Urothelium cell line (cell line): ENCODE data around the gene SEC22A.

ENCODE experiments used
- DNase-seq: peaks from one replicate; pipeline ENCODE4 v3.0.0; 2011; ENCODE audit warnings: low spot score, mixed read lengths
- FAIRE-seq: peaks from 2 replicates; lab custom pipeline; 2011; peaks lifted over from hg19 to GRCh38; lab: Jason Lieb, UNC

SEC22A gene

DNA sequence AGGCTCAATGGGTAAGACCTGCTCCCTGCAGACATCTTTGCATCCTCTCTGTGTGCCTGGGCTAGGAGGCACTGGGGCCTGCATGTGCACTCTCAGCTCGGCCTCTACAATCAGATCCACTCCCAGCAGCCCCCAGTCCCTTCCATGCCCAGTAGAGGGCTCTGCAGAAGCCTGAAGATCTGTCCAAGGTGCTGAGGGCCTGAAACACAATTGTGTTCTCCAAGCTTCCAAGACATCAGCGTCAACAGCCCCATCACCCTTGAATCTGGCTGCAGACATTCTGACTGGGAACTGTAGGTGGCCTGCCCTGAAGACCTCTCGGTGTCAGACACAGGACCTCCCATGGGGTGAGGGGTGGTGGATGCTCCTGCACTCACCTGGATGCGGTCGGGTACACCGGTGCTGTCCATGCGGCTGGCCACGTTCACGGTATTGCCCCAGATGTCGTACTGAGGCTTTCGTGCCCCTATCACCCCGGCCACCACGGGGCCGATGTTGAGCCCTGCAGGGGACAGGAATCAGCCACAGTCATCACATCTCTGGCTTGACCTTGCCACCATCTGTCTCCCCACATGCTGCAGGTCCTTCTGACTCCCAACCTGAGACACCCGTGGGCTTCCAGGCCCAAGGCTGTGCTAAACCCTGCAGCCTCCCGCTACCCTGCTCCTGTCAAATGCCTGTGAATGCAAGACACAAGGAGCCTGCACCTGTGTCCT lies 84.7 kb downstream of the SEC22A start:
- peak; percentile 71 for FAIRE-seq
- DNase-seq, result peak; percentile 85

DNA sequence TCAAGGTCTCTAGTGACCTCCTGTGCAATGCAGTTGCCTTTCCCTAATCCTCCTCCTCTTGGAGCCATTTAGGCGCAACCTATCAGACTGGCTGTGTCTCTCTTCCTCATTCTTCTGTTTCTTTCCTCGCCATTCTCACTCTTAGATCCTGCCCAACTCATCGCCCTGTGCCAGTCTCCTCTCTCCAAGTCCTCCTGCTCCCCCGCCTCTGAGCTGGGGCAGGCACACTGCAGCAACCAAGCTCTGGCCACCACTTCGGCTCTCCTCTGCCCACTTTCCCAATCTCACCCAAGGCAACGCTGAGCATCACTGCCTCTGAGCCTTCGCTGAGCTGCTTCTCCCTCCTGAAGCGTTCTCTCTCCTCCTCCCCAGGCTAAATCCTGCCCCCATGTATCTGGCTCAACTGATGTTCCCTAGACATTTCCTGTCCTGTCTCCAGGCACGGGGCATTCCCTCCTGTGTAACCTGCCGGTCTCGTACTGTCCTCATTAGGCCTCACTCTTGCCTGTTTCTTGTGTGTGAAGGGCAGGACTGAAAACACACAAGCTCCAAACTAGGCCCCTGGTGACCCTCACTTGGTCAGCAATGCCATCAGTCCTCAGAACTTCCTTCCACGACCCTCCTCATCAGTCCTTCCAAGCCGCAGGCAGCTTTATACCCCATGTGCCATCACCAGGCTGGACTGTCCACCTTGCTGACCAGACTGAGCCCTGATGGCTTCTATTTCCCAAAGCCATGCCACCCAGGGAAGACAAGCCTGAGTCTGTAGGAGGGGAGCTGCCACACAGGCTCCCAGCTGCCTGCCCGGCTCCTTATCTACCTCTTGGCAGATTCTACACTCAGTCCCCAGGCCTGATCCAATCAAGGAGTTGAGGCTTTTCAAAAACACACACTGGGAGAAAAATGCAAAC lies 85.6 kb downstream of the SEC22A start:
- FAIRE-seq, result peak; percentile 52
- DNase-seq, result no peak

DNA sequence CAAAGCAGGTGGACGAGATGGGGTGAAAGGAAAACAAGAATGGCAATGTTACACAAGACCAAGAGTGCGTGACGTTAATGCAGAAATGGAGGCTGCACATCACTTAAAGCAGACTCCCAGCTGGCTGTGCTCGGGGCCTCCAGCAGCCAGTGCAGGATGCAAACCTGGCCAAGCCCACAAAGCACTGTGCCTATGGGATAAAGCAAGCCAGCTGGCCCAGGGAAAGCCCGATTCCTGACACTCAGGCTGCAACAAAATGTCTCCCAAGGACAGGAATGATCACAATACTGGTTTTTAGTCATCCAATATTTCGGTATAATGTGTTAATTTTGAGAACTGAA lies 86.2 kb downstream of the SEC22A start:
- DNase-seq (no peak), FAIRE-seq (no peak)

DNA sequence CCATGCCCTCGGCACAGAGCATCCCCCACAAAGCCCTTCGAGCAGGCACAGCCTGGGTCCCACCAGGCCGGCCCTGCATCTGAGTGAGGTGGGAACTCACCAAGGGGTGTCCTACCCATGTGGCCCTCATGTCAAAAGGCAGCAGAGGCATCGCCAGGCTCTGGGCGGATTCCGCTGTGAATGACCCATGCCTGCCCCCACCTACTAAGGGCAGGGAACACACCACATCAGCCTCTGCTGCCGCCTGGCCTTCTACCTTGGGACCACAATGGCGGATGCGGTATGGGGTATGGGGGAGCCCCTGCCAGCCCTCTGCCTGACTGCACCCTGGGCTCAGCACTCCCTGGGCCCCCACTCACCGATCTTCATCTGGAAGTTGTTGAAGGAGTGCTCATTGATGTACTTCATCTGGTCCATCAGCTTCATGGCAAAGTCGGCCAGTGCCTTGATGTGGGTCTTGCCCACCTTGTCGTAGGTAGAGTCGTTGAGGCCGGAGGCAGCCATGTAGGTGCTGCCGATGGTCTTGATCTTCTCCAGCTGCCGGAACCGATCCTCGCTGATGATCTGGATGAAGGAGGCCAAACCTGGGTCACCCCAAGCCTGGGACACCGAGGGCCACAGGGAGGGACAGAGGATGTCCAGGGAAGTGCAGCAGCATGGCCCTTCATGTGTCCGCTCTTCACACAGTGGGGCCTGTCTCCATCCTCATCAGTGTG lies 87.8 kb downstream of the SEC22A start:
- no peak for DNase-seq
- no peak for FAIRE-seq

DNA sequence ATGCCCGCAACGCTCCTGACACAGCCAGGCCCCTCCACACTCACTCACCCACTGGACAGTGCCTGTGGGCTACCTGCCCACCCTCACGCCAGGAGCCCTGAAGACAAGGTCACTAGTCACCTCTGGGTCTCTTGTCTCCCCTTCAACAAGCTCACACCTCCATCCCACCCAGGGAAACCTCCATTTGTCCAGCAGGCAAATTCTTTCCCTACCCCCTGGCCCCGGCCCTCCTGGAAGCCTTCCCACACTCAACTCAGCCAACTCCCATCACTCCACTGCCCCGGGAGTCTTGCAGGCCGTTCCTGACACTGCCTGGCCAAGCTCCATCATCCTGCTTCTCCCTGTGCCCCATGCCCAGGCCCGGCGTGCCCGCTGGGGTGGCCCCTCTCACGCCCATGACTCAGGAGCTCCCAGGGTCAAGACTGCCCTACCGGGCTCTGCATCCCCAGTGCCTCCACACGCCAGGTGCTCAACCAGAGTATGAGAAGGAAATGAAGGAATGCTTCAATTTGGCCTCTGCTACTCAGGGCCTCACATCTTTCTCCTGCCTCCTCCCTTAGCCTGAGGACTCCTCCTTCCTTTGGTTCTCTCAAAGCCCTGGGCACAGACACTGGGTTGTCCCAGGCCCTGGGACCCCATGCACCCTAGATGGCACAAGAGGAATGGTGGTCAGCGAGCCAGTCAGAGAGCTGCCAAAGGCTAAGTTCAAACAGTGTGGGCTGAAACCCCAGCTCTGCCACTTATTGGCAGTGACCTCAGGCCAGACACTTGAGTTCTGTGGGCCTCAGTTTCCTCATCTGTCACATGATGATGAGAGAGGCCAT lies 88.6 kb downstream of the SEC22A start:
- no peak for DNase-seq
- no peak for FAIRE-seq

DNA sequence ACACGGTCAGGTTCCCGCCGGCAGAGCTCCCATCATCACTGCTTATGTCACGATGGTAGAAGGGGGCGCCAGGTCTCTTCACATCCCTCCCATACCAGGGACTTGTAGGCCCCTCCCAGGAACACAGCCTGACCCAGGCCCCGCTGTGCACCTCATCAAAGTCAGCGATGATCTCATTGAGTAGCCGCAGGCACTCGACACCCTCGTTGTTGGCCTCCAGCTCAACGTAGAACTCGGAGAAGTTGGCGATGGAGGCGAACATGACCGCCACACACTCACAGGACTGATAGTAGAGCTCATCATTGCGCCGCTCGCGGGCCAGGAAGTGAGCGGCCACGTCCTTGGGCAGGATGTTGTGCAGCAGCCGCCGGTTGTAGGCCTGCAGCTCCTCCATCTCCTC lies 89.2 kb downstream of the SEC22A start:
- FAIRE-seq, result no peak
- DNase-seq, result no peak

DNA sequence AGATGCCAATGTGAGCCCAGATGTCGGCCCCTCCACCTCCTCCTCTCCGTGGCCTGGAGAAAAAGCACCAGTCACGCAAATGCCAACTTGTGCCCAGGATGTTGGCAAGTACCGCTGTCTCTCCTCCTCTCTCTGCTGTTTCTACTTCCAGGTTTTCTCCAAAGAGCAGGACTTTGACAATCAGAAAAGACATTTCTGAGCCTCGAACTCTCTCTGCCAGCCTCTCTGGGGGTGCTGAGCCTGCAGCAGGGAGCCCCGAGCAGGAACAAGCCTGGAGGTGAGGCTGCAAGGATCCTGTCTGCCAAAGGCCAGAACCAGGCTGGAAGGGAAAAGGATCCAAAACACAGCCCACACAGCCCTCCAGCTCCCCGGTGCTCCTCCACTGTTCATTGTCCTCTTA lies 89.7 kb downstream of the SEC22A start:
- DNase-seq (no peak), FAIRE-seq (no peak)

DNA sequence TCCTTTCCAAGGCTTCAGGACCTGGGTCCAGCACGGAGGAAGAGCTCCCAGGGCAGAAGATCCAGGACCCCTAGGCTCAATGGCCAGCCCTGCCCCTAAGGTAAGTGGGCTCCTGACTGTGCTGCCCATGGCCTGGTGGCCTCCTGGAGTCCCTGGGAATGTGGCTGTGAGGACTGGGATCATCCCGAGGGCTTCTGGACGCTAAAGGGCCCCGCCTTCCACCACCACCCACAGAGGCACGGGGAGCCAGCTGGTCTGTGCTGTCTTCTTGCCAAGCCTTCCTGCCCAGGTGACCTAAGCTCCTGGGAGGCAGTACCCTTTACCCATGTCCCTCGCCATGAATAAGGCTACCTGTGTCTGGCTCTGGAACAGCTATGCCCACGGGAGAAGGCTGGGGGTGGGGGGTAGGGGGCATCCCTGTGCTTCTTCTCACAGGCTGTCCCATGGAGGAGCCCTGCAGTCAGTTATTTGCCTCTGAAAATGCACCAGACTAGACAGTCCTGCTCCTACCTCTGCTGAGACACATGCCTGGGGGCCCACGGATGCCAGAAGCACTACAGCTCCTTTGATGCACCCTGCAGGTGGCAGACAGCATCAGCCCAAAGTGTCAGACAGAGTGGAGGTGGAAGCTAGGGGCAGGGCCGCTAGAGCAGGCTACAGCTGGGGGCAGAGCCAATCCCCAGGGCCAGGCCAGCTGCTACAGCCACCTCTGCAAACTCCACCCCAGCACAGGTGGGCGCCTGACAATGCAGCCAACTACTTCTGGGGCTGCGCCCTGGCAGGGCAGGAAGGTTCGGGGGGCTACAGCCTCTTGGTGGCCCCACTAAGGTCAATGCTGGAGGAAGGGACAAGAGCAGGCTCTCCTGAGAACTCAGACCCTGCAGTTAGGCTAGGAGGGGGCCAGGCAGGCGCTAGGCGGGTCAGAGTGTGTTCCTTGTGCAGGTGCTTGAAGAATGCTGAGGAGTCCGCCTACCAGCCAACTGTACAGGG lies 90.9 kb downstream of the SEC22A start:
- no peak for FAIRE-seq
- DNase-seq, result no peak

DNA sequence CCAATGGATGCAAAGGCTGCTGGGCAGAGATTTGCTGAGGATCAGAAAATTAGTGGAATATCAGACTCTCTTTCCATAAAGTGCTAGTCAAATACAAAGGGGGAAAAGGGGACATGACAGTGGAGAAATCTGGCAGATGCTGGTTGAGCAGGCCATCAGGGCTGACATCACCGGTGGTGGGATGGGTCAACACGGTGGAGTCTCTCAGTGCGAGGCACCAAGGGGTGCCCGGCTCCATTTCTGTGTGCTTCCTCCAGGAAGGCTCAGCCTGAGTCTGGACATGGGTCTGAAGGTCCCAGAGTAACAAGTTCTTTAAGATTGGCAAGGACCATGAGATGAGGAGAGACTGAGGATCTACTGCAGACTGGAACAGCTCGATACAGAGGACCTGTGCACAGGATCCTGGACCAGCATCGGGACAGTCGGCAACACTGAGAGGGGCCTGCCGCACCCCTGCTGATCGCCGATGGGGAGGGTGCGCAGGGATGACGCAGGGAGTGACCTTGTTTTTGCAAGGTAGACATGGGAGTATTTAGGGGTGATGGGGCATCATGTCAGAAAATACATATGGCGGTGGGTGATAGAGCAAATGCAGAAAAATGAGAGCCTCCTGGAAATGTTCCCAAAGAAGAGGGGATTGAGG lies 92.7 kb downstream of the SEC22A start:
- FAIRE-seq, result no peak
- no peak for DNase-seq

DNA sequence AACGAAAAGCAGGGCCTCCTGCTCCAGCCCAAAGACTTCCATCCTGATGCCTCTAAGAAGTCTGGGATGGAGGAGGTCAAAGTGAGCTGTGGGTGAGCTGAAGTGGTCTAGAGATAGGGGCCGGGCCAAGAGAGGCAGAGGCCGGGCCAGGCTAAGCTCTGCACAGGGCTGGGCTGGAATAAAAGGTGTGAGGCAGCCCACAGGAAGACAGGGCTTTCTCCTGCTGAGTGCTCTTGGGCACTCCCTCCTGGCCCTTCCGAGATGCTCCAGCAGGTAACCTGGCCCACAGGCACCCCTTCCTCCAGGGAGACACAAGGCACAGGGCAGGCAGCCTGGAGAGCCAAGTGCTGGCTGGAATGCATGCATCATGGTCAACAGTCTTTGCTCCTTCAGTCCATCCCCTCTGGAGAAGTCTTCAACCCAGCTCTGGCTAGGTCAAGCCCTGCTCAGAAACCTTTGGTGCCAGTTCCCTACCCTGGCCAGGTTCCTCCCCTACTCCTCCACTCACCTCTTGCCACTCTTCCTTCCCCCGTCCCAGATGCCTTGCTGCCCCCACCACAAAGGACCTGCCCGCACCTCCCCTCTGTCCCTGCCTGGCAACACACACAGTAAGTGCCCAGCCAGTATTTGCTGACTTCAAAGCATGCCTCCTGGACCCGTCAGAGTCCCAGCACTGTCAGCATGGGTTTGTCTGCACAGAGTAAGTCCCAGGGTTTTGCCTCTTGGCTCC lies 93.6 kb downstream of the SEC22A start:
- DNase-seq (no peak), FAIRE-seq (no peak)

DNA sequence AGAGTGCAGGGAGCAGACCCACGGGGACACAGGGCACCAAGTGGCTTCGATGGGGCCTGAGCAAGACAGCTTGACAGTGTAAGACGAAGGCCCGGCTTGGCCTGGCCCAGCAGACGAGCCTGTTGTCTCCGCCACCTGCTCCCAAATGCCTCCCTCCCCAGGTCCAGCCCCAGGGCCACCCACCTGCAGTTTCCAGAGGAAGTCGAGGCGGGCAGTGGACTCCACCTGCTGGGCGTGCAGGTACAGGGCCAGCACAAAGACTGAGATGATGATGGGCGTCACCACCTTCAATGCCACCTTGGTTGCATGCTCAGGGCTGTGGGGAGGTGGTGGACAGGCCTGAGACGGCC lies 94.1 kb downstream of the SEC22A start:
- FAIRE-seq (no peak), DNase-seq (no peak)

DNA sequence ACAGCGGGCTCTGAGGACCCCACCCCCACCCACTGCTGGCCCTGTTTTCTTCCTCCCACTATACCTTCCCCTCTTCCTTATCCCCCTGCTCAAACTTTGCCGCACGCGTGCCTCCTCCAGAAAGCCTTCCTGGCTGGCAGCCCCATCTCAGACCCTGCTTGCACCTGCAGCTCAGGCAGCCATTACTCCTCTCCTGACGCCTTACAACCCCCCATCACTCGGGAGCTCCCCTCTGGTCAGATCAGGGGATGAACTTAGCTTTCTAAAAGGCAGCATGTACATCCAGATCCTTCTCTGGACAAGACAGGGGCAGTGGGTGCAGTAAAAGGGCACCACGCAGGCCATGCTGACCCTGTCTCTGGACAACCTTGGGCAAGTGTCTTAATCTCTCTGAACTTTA lies 94.5 kb downstream of the SEC22A start:
- no peak for FAIRE-seq
- DNase-seq, result no peak

DNA sequence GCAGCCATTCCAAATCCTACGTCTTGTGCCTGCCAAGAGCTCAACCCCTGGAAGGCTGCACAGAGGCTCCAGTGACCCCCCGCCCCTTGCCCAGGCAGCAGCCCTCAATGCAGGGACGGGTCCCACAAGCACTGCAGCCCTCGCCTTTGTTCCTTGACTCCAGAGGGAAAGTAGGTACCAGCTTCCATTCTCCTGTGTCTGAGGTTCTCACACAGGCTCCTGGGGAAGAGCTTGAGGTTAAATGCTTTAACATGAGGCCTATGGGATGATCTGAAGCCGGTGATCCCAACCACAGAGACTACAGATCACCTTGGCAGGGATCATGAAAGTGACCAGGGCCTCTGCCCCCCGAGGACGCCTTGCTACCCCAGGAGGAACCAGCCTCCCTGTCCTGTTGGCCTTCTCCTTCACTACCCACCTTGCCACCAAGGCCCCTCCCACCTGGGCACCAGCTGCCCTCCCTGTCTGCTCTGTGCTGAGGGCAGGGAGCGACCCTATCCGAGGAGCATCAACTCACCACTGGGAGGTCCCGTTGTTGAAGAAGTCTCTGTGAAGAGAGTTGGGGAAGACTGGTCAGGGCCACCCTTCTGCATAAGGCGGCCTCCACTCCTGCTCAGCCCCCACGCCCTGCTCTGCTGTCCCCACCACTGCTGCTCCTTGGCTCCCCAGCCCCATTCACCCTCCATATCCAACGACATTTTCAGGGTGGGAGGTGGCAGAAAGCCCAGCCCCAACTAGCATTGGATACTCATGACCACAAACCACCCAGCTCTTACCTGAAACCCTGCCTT lies 95.3 kb downstream of the SEC22A start:
- FAIRE-seq, result no peak
- DNase-seq, result no peak

DNA sequence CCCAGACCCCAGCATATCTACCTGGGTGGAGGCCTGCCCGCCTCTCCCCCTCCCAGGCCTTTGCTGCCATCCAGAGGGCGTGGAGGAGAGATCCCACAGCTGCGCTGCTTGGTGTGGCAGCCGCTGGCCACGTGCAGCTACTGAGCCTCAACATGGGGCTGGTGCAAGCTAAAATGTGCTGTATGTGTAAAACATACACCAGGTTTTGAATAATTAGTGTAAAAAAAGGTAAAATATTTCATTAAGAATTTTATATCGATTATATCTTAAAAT lies 95.8 kb downstream of the SEC22A start:
- no peak for DNase-seq

DNA sequence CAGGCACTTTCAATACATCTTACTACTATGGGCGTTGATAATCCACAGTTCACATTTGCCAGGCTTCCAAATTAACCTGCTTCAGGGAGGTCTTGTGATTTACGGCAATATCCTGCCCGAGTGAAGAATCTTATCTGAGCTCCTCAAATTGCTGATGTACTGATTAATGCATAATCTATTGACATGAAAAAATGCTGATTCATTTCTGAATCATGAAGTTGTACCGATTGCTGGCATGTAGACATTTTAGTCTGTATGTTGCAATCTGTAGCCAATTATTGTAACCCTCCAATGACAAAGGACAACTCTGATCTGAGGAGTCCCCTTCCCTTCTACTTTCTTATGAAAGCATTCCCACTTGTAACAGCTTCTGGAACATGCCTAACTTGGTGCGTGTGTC lies 97.2 kb downstream of the SEC22A start:
- DNase-seq (no peak), FAIRE-seq (no peak)

More for the DNA sequence above, 95.8 kb downstream of the SEC22A start:
- no peak for FAIRE-seq

DNA sequence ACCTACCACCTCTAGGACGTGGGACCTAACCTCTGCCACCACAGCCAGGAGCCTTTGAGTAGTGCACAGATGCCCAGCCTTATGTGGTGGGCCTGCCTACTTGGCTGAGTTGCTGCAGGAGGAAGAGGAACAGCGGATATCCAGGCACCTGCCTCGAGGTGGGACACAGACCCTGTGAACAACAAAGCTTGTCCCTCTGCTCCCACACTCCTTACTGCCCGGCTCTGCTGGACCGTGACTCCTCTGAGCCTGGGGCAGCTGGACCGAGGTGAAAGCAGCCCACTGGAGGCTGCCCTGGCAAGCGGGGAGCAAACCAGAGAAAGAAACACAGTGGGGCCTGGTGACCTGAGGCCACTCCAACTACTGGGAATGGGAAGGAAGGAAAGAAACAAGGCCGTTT lies 97.8 kb downstream of the SEC22A start:
- FAIRE-seq, result no peak
- DNase-seq, result no peak

DNA sequence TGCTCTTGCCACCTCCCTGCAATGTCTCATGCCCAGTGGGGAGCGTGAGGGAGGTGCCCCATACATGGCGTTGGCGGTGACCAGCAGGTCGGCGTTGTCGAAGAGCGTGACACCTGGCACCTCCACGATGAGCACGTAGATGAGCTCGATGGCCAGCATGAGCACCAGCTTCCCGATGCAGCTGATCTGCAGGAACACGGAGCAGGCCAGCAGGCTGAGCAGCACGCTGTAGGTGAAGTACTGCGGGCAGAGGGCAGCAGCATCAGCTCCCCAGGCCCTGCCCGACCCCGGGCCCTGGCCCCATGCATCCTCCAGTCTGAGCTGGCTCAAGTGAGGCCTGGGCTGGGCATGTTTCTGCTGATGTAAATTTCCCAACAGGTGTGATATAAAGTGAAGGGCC lies 98.3 kb downstream of the SEC22A start:
- no peak for FAIRE-seq

DNA sequence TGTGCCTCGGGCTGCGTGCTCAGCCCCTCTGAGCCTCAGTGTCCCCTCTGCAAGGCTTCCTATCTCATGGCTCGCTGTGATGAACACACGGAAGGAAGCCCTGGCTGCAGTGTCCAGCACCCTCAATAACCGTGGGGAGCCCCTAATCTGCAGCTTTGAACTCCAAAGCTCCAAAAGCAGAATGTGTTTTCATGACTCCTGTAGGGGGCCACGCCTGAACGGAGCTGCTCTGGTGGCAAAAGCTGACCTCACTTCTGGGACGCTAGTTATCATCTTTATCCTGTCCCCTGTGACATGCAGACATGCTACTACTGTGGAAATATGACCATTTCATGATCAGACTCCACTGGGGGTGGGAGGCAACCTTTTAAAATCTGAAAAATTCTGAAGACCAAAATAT lies 98.8 kb downstream of the SEC22A start:
- FAIRE-seq, result no peak
- no peak for DNase-seq

More for the DNA sequence above, 98.3 kb downstream of the SEC22A start:
- no peak for DNase-seq
